PC-9 (cell line): ENCODE results near the gene DGKE. TPM values are rescaled to one million over a fixed set of nuclear protein-coding genes. Genes with fewer than 3 reads are reported as not detected.

Experiments used
- BruUV-seq: library from RNA; stranded (reverse); fragments of 400-500 nt; replicated peaks from 2 replicates; lab custom pipeline; 2021; lab: Mats Ljungman, UMichigan
- CTCF ChIA-PET: fragments of 300-600 bp; sonication (Branson Sonifier 250); formaldehyde crosslinking; loops from one replicate; lab custom pipeline; 2022; ENCODE audit warnings: antibody characterized with exemption; lab: Charles Lee
- POLR2A ChIA-PET: fragments of 300-600 bp; sonication (Branson Sonifier 250); formaldehyde crosslinking; loops from one replicate; lab custom pipeline; 2022; ENCODE audit warnings: antibody characterized with exemption; ENCODE audit not compliant: unreplicated experiment; lab: Charles Lee
- DNase-seq, 2 experiments: peaks; one replicate each; pipeline versions ENCODE4 v3.0.0 to v3.0.0-alpha.2; 2015 to 2022; ENCODE audit warnings: mixed read lengths in 1 of 2
- H2AFZ ChIP-seq: fragments of 200-600 bp; sonication (generic); 2 replicates; pipeline ENCODE4 v1.8.1; 2017; ENCODE audit warnings: antibody characterized with exemption
- H3F3A ChIP-seq: fragments of 200-600 bp; sonication (generic); 2 replicates; pipeline ENCODE4 v1.8.1; 2017; ENCODE audit warnings: antibody characterized with exemption, mild to moderate bottlenecking, low read depth; ENCODE audit not compliant: insufficient read depth
- H3K27ac ChIP-seq: fragments of 200-600 bp; sonication (generic); 2 replicates; pipeline ENCODE4 v1.6.1; 2016; ENCODE audit warnings: mixed run types
- H3K27me3 ChIP-seq: fragments of 200-600 bp; sonication (generic); 2 replicates; pipeline ENCODE4 v1.6.1; 2016; ENCODE audit warnings: low read depth, mixed run types; ENCODE audit not compliant: insufficient read depth
- H3K36me3 ChIP-seq: fragments of 200-600 bp; sonication (generic); 2 replicates; pipeline ENCODE4 v1.6.1; 2016; ENCODE audit warnings: low read depth, mixed run types
- H3K4me1 ChIP-seq: fragments of 200-600 bp; sonication (generic); replicated peaks from 2 replicates; pipeline ENCODE4 v1.6.1; 2016; ENCODE audit warnings: mixed run types; ENCODE audit not compliant: insufficient read depth
- H3K4me2 ChIP-seq: fragments of 200-600 bp; sonication (generic); 2 replicates; pipeline ENCODE4 v1.6.1; 2017; ENCODE audit warnings: mixed run types
- H3K4me3 ChIP-seq: fragments of 200-600 bp; sonication (generic); 2 replicates; pipeline ENCODE4 v1.6.1; 2016; ENCODE audit warnings: mixed run types
- H3K79me2 ChIP-seq: fragments of 200-600 bp; sonication (generic); 2 replicates; pipeline ENCODE4 v1.6.1; 2017; ENCODE audit warnings: low read depth, mixed run types
- H3K9me2 ChIP-seq: fragments of 200-600 bp; sonication (generic); 2 replicates; pipeline ENCODE4 v1.8.1; 2017; ENCODE audit warnings: mild to moderate bottlenecking; ENCODE audit not compliant: insufficient read depth
- H3K9me3 ChIP-seq: fragments of 200-600 bp; sonication (generic); 2 replicates; pipeline ENCODE4 v1.8.1; 2016; ENCODE audit warnings: low read depth; ENCODE audit not compliant: insufficient read depth
- H4K20me1 ChIP-seq: fragments of 200-600 bp; sonication (generic); 2 replicates; pipeline ENCODE4 v1.8.1; 2017; ENCODE audit not compliant: insufficient read depth
- CTCF ChIP-seq: fragments of 200-600 bp; sonication (generic); conservative IDR thresholded peaks from 2 replicates; pipeline ENCODE4 v1.6.1; 2017; ENCODE audit warnings: mixed run types, antibody characterized with exemption, mild to moderate bottlenecking, moderate library complexity
- EZH2 ChIP-seq: fragments of 200-600 bp; sonication (generic); IDR thresholded peaks from 2 replicates; pipeline ENCODE4 v1.8.0; 2017; ENCODE audit warnings: antibody characterized with exemption, low read depth
- intact Hi-C: fragments of 100-400 bp; cut with micrococcal nuclease; formaldehyde crosslinking; loops from one replicate; pipeline ENCODE4 v1.10.0; 2022; ENCODE audit not compliant: unreplicated experiment
- total RNA-seq: library from RNA; stranded (reverse); gene quantifications from 2 replicates; pipeline ENCODE4 v1.2.3, GENCODE V29; 2021

DGKE gene
- total RNA-seq, 1 experiment from 2014 or later = 11.0 TPM

DNA sequence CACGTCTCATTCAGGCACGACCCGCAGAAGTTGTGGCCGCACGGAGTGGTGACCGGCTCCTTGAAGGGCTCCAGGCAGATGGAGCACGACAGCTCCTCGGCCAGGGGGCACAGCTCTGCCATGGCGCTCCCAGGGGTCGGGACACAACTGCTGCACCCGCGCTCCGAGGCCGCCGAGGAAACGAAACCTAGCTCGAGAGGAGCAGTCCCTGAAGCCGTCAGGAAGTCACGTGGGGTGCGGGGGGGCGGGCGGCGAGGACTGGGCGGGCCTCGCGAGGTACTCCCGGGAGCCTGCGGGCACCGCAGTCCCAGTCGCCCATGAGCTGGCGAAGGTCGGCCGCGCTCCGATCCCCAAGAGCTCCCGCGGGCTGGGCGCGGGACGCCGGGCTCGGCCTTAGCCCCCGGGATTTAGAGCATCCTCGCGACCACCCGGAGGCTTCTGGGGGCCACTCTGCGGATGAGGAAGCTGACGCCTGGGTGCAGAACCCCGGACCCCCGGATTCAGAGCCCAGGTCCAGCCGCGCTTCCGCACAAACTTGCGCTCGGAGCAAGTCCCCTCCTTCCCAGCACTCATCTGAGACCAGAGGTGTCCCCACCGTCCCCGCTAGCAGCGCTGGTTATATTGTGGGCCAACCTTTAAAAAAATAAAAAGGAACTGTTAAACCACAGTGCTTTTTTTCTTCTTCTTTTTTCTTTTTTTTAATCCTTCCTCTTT is 80.1 kb downstream of the DGKE start, which contains the start of gene TRIM25:
Gene TRIM25 (minus strand): TSS at position 183 of the 714 bp plus-strand sequence. CDS start 61 bp downstream, at position 122.
- H3K9me2 ChIP-seq = no peaks in the 10 kb centered on the region
- peaks cover 14% of the 10 kb centered on the region for H3K36me3 ChIP-seq
- H3F3A ChIP-seq = peaks cover 33% of the 10 kb centered on the region
- no peak for TF ChIP-seq CTCF
- no peak for TF ChIP-seq EZH2
- TSS peak; percentile 90 for BruUV-seq
- DNase-seq = peak; percentile 75 to 85
- peak within 1 kb of the TSS; percentile 94 for H3K4me2 ChIP-seq
- CTCF ChIA-PET = interaction anchor here (0.6 kb wide), 1 partner anchor 102 kb away, joined by 7 read pairs; no protein-coding TSS in a partner anchor
- H3K4me3 ChIP-seq = peak within 1 kb of the TSS; percentile 83
- no peaks in the 10 kb centered on the region for H3K27me3 ChIP-seq
- peaks cover 58% of the 10 kb centered on the region for H3K79me2 ChIP-seq
- peak within 1 kb of the TSS; percentile 99 for H3K27ac ChIP-seq
- peaks cover 2% of the 10 kb centered on the region; the same call in 1 of the 2 replicates for H4K20me1 ChIP-seq
- POLR2A ChIA-PET = interaction anchor here (0.6 kb wide), 4 partner anchors 12 to 1069 kb away, joined by 5 to 19 read pairs (median 6); no protein-coding TSS in a partner anchor
- peaks cover 10% of the 10 kb centered on the region; the same call in 1 of the 2 replicates for H3K9me3 ChIP-seq
- peaks cover 54% of the 10 kb centered on the region for H3K4me1 ChIP-seq
- intact Hi-C loops = loop anchor here (5.0 kb wide), 1 partner anchor 127 kb away; no protein-coding TSS in a partner anchor
- peak within 1 kb of the TSS; percentile 86 for H2AFZ ChIP-seq

GRCh38 chr17:56914581-56915273 is 80.8 kb downstream of the DGKE start:
- peak overlapping the region; percentile 83 for H3K4me3 ChIP-seq
- TF ChIP-seq EZH2 (no peak), CTCF (no peak)
- POLR2A ChIA-PET = interaction anchor here (0.6 kb wide), 1 partner anchor 1476 kb away, joined by 3 read pairs; no protein-coding TSS in a partner anchor
- H3K36me3 ChIP-seq = peaks cover 10% of the 10 kb centered on the region; the same call in 1 of the 2 replicates
- CTCF ChIA-PET = no interaction called here
- H2AFZ ChIP-seq = peak overlapping the region; percentile 59
- H3K9me2 ChIP-seq = no peaks in the 10 kb centered on the region
- peaks cover 53% of the 10 kb centered on the region for H3K4me1 ChIP-seq
- no TSS peak for BruUV-seq
- H3K27me3 ChIP-seq = no peaks in the 10 kb centered on the region
- H3K9me3 ChIP-seq = peaks cover 11% of the 10 kb centered on the region; the same call in 1 of the 2 replicates
- DNase-seq = no peak
- intact Hi-C loops = loop anchor here (5.0 kb wide), 1 partner anchor 127 kb away; no protein-coding TSS in a partner anchor
- peaks cover 51% of the 10 kb centered on the region for H3K79me2 ChIP-seq
- H3K27ac ChIP-seq = peak overlapping the region; percentile 99
- peaks cover 34% of the 10 kb centered on the region for H3F3A ChIP-seq
- H3K4me2 ChIP-seq = peak overlapping the region; percentile 94
- no peaks in the 10 kb centered on the region for H4K20me1 ChIP-seq

DNA sequence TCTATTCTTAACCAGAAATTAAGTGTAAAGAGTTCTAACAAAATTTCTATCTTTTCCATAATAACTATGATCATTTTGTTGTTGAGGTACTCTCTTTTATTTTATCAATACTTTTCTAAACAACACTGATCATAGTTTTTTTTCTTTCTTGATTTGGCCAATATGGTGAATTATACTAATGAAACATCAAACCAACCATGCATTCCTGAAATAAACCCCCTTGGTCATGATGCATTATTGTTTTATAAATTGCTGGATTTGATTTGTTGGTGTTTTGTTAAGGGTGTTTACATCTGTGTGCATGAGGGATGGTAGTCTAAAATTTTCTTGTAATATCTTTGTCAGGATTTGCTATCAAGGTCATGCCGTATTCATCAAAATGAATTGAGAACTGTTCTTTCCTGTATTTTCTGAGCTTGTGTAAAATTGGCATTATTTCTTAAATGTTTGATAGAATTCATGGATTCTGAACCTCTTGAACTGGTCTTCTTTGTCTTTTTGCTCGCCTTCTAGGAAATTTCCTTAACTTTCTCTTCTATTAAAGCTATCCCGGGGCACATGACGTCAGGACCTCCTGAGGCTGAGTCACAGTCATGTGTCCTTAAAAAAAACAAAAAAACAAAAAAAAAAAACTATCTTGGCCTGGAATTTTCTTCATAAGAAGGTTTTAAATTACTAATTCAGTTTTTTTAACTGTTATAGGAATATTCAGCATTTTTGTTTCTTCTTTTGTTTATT is 83.8 kb downstream of the DGKE start:
- H2AFZ ChIP-seq = no peak overlapping the region
- intact Hi-C loops = no loop called here
- H4K20me1 ChIP-seq = no peaks in the 10 kb centered on the region
- CTCF ChIA-PET = no interaction called here
- H3K79me2 ChIP-seq = peaks cover 21% of the 10 kb centered on the region
- no peak for DNase-seq
- peaks cover 30% of the 10 kb centered on the region for H3K4me1 ChIP-seq
- POLR2A ChIA-PET = no interaction called here
- H3K9me3 ChIP-seq = peaks cover 13% of the 10 kb centered on the region; the same call in 1 of the 2 replicates
- peaks cover 40% of the 10 kb centered on the region for H3F3A ChIP-seq
- no peak overlapping the region for H3K4me2 ChIP-seq
- no peak overlapping the region for H3K4me3 ChIP-seq
- BruUV-seq = no TSS peak
- TF ChIP-seq CTCF (no peak), EZH2 (no peak)
- peak overlapping the region; percentile 99 for H3K27ac ChIP-seq
- 0 out of 2 replicates have a peak, but pooled peaks cover 4% of the 10 kb centered on the region for H3K36me3 ChIP-seq
- no peaks in the 10 kb centered on the region for H3K9me2 ChIP-seq
- no peaks in the 10 kb centered on the region for H3K27me3 ChIP-seq
